Measurements from ENCODE around the gene CCNE1.
A peak's percentile ranks its signal among the peaks of the same experiment; 100 is the strongest.

Gene CCNE1

DNA sequence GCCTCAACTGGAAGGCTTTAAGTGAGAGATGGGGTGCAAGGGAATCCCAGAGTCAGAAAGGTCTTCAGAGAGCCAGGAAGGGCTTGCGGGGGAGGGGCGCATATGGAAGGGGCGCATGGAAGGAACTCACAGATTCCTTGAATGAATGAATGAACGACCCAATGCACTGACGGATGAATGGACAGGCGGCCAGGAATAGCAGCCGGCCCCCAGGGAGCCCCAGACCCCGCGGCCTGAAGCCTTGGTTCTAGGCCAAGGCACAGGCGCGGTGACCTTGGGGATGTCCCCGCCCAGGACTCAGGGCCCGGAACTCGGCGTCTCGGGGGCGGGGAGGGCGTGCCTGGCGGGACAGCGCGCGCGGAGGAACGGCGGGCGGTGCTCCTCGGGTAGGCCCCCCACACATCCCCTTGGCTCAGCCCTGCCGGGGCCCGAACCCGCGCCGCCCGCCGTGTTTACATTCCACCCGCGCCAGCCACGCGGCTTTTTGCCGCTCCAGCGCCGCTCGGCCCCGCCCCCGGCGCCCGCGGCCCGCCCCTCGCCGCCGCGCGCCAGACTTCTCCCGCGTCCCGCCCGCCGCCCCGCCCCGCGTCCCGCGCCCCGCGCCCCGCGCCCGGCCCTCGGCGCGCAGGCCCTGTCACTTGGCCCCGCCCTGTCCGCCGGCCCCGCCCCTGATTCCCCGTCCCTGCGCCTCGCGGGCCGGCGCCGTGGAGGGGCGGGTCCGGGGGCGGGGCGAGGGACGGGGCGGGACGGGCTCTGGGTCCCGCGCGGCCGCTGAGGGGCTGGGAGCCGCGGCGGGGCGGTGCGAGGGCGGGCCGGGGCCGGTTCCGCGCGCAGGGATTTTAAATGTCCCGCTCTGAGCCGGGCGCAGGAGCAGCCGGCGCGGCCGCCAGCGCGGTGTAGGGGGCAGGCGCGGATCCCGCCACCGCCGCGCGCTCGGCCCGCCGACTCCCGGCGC, at the start of gene CCNE1:
Gene CCNE1, plus strand, starts transcription at position 867 of the 955 bp plus-strand sequence. CDS start 565 bp downstream, outside the sequence.
- DNase-seq (ENCODE audit: low read depth), result peak; percentile 94

GRCh38 chr19:29763196-29763595, 48.6 kb upstream of the CCNE1 start:
- no peak for DNase-seq (ENCODE audit: low read depth)

DNA sequence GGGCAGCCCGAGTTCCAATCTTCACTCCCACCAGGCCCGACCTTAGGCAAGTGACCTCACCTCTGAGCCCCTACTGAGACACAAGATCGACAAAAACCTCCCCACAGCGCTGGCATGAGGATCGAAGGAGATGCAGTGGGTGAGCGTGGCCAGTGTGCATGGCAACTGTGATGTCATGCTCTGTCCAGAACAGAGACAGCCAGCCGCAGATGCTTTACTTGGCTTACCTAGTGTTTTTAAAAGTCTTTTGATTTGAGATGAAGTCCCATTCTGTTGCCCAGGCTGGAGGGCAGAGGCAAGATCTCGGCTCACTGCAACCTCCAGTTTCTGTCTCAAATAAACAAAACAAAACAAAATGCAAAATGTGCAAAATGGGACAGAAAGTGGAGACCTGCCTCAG, 47.4 kb upstream of the CCNE1 start:
- DNase-seq (ENCODE audit: low read depth), result no peak

DNA sequence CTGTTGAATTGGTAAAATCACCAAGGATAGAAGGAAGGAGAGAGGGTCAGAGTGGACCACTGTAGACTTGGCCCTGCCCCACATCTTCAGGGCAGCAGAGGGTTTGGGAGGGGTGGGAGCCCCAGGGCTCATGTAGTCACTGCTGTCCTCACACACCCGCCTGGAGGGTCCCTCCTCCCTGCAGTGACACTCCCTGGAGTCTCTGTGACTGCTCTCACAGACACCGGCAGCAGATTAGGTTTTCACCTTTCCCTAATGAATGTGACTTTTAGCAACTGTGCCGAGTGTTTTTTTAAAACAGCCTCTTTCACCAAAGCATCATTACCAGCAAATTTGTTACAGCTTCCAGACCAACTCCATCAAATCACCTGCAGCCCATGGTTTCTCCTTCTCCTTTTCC, 45.7 kb upstream of the CCNE1 start:
- no peak for DNase-seq (ENCODE audit: low read depth)

- no peak for DNase-seq (ENCODE audit: low read depth)
These were observed 44.6 kb upstream of the CCNE1 start for GRCh38 chr19:29767039-29767735.

DNA sequence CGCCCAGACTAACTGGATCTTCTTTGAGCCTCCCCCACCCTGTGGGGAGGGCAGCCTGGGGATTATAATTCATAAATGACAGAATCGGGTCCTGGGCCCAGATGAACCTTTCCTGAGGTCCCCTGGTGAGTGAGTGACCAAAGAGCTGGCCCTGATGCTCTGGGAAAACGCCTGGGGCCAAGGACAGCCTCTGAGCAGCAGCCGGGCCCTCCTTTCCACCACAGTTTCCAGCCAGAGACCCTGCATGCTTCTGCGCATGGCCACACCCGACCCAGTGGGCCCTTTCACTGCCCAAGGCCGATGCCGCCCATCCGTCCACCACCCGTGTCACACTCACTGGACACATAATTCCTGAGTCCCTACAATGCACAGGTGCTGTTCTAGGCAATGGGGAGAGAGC, 43.6 kb upstream of the CCNE1 start:
- DNase-seq (ENCODE audit: low read depth), result no peak

- no peak for DNase-seq (ENCODE audit: low read depth)
These were observed 41.8 kb upstream of the CCNE1 start for GRCh38 chr19:29769997-29770396.

GRCh38 chr19:29770648-29771047, 41.1 kb upstream of the CCNE1 start:
- no peak for DNase-seq (ENCODE audit: low read depth)

GRCh38 chr19:29771708-29772414, 39.9 kb upstream of the CCNE1 start:
- peak; percentile 10 for DNase-seq (ENCODE audit: low read depth)

DNA sequence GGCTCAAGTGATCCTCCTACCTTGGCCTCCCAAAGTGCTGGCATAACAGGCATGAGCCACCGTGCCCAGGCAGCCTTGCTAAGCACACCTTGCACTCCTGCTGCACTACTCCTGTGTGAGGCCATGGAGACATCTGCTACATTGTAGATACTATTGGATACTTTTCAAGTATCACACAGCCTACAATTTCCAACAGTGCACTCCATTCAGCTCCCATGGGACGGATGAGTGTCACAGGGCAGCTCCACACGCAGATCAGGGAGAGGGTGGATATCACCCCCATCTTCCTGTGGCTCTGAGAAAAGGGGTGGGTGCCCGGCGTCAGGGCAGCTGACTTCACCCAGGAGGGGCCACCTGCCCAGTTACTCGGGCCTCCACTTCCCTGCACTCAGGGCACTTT, 39.1 kb upstream of the CCNE1 start:
- no peak for DNase-seq (ENCODE audit: low read depth)

DNA sequence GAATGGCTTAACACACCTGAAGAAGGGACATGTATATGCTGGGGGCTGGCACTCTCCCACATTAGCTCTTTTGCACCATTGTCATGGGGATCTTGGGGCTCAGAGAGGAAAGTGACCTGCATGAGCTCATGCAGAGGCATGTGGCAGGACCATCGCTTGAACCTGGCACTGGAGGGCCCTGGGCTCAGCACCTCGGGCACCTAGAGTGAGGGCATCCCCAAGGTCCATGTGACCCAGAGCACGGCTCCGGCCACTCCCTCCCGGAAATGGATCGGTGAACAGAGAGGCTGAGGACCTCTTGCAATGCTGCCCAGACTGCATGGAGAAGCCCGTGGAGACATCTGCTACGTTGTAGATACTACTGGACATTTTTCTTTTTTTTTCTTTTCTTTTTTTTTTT, 38.6 kb upstream of the CCNE1 start:
- no peak for DNase-seq (ENCODE audit: low read depth)

DNA sequence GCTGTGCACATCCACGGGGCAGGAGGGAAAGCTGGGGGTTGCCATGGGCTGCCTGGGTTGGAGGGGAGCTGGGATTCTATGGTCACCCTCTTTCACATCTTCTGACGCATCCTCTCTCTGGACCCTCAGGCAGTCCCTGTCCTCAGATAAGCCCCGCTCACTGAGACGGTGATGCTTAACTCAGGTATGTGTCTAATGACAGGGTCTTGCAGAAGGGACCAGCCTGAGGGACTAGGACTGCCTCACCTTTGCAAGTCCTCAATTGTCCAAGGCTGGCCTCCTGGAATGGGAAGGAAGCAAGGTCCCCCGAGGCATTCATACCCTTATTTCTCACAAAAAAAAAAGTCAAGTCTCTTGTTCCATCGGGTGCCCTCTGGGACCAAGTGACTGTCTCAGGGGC, 37.7 kb upstream of the CCNE1 start:
- no peak for DNase-seq (ENCODE audit: low read depth)

DNA sequence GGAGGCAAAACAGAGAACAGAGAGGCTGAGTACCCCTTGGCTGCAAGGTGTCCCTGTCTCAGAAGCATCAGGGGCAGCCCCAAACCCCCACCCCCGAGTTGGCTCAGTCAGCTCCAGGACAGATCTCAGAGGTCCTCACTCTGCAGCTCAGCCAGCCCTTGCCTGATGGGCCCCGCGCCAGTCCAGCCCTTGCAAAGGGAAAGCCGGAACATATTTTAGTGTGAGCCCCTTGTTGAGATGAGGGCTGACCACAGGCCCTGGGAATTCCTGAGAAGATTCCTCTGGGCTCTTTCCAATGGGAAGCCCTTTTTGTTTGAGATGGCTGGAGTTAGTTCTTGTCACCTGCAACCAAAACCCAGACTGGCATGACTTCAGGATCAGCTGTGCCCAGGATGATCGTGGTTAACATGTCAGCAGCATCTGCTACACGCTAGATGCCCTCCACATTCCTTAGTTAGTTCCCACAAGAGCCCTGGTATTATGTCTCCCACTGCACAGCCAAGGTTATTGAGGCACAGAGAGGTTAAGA, 33.9 kb upstream of the CCNE1 start:
- DNase-seq (ENCODE audit: low read depth), result no peak

- no peak for DNase-seq (ENCODE audit: low read depth)
These were observed 31.9 kb upstream of the CCNE1 start for GRCh38 chr19:29779921-29780320.

- DNase-seq (ENCODE audit: low read depth), result no peak
These were observed 30.2 kb upstream of the CCNE1 start for GRCh38 chr19:29781386-29782259.

DNA sequence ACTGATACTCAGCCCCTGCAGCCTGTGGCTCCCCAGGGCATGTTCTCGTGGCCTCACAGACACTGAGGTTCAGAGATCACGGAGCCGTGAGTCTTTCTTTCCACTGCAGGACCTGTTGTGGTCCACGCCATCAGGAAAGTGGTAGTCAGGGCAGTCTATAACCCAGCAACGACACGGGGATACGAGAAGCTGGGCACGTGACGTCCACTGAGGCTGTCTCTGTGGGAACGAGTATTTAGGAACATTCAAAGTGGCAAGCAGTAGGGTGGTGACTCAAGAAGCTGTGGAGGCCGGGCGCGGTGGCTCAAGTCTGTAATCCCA, 29.6 kb upstream of the CCNE1 start:
- DNase-seq (ENCODE audit: low read depth), result no peak

DNA sequence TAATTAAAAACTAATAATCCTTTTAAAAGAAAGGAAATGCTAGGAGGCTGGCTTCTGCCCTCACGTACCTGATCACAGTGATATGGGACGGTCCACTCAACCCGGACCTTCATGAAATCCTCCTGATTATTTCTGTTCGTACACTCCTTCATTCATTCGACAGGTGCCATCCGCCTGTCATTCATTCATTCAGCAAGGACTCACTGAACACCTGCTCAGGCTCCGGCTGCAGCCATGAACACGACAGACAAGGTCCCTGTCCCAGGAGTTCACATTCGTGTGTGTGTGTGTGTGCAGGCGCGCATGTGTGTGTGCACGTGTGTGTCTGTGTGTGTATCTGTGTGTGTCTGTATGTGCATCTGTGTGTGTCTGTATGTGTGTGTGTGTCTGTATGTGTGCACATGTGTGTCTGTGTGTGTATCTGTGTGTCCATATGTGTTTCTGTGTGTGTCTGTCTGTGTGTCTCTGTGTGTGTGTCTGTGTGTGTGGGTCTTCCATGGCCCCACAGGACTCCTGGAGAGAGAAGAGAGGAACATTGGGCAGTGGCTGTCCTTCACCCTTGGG, 28.1 kb upstream of the CCNE1 start:
- no peak for DNase-seq (ENCODE audit: low read depth)

DNA sequence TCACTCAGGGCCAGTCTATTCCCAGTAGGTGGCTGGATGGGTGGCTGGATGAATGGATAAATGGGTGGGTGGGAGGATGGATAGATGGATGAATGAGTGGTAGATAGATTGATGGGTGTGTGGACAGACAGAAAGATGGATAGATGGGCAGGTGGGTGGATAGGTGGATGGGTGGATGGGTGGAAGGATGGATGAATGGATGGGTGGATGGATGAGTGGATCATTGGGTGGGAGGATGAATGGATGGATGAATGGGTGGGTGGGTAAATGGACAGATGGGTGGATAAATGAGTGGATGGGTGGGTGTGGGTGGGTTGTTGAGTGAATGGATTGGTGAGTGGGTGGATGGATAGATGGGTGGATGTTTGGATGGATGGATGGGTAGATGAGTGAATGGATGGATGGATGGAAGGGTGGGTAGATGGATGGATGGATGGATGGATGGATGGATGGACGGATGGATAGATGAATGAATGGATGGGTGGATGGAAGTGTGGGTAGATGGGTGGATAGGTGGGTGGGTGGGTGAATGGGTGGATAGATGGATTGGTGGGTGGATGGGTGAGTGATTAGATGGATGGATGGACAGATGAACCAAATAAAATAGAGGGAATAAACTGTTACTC, 27.1 kb upstream of the CCNE1 start:
- DNase-seq (ENCODE audit: low read depth), result no peak

- DNase-seq (ENCODE audit: low read depth), result no peak
These were observed 26.4 kb upstream of the CCNE1 start for GRCh38 chr19:29785360-29785759.

GRCh38 chr19:29785955-29786589, 25.7 kb upstream of the CCNE1 start:
- DNase-seq (ENCODE audit: low read depth), result no peak

Data from activated T-helper 1 cell treated with Interleukin-2 at 50 U/mL for 16 hours (primary cell).